GM19023 (cell line): ENCODE results near the gene ATP2B1.

Experiments used
- ATAC-seq: cut with Tn5 transposase; IDR thresholded peaks from one replicate; pipeline ENCODE4 v1.9.1; 2021; ENCODE audit warnings: mild to moderate bottlenecking, moderate library complexity; ENCODE audit not compliant: unreplicated experiment

The ATP2B1 gene

GRCh38 chr12:89662623-89663022 lies 46.0 kb downstream of the ATP2B1 start:
- ATAC-seq, result no peak

GRCh38 chr12:89661706-89662330 lies 46.8 kb downstream of the ATP2B1 start:
- ATAC-seq, result no peak

- ATAC-seq, result no peak
These were observed 50.9 kb downstream of the ATP2B1 start for GRCh38 chr12:89657739-89658138.

GRCh38 chr12:89657066-89657465 lies 51.6 kb downstream of the ATP2B1 start:
- ATAC-seq, result no peak

GRCh38 chr12:89655841-89656240 lies 52.8 kb downstream of the ATP2B1 start:
- ATAC-seq, result no peak

- no peak for ATAC-seq
These were observed 57.4 kb downstream of the ATP2B1 start for GRCh38 chr12:89651192-89651591.

GRCh38 chr12:89650239-89650638 lies 58.4 kb downstream of the ATP2B1 start:
- ATAC-seq, result no peak

GRCh38 chr12:89649820-89650219 lies 58.8 kb downstream of the ATP2B1 start:
- no peak for ATAC-seq

GRCh38 chr12:89649139-89649538 lies 59.5 kb downstream of the ATP2B1 start:
- ATAC-seq, result no peak

GRCh38 chr12:89648211-89648930 lies 60.3 kb downstream of the ATP2B1 start:
- ATAC-seq, result no peak

GRCh38 chr12:89645434-89645833 lies 63.2 kb downstream of the ATP2B1 start:
- no peak for ATAC-seq

- ATAC-seq, result no peak
These were observed 65.7 kb downstream of the ATP2B1 start for GRCh38 chr12:89642959-89643358.

GRCh38 chr12:89636776-89637160 lies 71.9 kb downstream of the ATP2B1 start:
- no peak for ATAC-seq

GRCh38 chr12:89636052-89636775 lies 72.4 kb downstream of the ATP2B1 start:
- ATAC-seq, result no peak

- ATAC-seq, result no peak
These were observed 74.1 kb downstream of the ATP2B1 start for GRCh38 chr12:89634508-89634907.

GRCh38 chr12:89632778-89633177 lies 75.9 kb downstream of the ATP2B1 start:
- ATAC-seq, result no peak

GRCh38 chr12:89622115-89622514 lies 86.5 kb downstream of the ATP2B1 start:
- no peak for ATAC-seq

- ATAC-seq, result no peak
These were observed 87.1 kb downstream of the ATP2B1 start for GRCh38 chr12:89621521-89621920.

GRCh38 chr12:89619764-89620163 lies 88.9 kb downstream of the ATP2B1 start:
- ATAC-seq, result no peak

GRCh38 chr12:89618113-89618862 lies 90.3 kb downstream of the ATP2B1 start:
- no peak for ATAC-seq

- ATAC-seq, result no peak
These were observed 98.3 kb downstream of the ATP2B1 start for GRCh38 chr12:89610366-89610765.
